ENCODE measurements around the gene DMRT3. TPM values are rescaled to one million over a fixed set of nuclear protein-coding genes. Genes with fewer than 3 reads are reported as not detected.

DMRT3 gene
- total and polyA plus RNA-seq, 2 of the 8 experiments (the other 6 are each of a cell fraction or from before 2014, with no cell fraction given), result not detected

DNA sequence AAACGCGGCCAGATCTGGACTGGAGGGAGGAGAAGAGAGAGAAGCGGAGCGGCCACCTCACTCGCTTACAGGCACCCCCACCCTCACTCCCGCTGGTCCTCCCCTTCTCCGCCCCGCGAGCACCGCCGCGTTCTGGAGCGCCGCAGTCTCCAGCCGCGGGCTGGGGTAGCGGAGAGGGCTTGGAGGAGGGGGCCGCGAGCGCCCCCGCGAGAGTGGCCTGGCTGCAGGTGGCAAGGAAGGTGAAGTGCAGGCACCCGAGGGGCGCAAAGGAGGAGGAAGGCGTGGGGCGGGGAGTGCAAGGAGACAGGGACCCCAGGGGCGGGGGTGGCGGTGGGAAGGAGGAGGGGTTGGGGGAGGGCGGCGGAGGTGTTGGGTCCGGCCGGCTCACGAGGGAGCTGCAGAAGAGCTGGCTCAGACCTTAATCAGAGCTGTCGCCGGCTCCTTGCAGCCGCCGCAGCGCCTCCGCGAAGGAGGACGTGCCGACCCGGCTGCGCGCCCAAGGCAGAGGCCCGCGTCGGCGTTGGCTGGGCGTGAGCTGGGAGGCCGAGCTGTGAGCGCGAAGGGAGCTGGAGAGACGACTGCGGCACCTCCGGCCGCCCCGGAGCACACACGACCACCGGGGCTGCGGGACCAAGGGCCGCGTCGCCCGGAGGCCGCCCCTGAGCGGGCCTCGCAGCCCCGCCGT, at the start of gene DMRT3 (continued):
- TF ChIP-seq, protein P1, sequence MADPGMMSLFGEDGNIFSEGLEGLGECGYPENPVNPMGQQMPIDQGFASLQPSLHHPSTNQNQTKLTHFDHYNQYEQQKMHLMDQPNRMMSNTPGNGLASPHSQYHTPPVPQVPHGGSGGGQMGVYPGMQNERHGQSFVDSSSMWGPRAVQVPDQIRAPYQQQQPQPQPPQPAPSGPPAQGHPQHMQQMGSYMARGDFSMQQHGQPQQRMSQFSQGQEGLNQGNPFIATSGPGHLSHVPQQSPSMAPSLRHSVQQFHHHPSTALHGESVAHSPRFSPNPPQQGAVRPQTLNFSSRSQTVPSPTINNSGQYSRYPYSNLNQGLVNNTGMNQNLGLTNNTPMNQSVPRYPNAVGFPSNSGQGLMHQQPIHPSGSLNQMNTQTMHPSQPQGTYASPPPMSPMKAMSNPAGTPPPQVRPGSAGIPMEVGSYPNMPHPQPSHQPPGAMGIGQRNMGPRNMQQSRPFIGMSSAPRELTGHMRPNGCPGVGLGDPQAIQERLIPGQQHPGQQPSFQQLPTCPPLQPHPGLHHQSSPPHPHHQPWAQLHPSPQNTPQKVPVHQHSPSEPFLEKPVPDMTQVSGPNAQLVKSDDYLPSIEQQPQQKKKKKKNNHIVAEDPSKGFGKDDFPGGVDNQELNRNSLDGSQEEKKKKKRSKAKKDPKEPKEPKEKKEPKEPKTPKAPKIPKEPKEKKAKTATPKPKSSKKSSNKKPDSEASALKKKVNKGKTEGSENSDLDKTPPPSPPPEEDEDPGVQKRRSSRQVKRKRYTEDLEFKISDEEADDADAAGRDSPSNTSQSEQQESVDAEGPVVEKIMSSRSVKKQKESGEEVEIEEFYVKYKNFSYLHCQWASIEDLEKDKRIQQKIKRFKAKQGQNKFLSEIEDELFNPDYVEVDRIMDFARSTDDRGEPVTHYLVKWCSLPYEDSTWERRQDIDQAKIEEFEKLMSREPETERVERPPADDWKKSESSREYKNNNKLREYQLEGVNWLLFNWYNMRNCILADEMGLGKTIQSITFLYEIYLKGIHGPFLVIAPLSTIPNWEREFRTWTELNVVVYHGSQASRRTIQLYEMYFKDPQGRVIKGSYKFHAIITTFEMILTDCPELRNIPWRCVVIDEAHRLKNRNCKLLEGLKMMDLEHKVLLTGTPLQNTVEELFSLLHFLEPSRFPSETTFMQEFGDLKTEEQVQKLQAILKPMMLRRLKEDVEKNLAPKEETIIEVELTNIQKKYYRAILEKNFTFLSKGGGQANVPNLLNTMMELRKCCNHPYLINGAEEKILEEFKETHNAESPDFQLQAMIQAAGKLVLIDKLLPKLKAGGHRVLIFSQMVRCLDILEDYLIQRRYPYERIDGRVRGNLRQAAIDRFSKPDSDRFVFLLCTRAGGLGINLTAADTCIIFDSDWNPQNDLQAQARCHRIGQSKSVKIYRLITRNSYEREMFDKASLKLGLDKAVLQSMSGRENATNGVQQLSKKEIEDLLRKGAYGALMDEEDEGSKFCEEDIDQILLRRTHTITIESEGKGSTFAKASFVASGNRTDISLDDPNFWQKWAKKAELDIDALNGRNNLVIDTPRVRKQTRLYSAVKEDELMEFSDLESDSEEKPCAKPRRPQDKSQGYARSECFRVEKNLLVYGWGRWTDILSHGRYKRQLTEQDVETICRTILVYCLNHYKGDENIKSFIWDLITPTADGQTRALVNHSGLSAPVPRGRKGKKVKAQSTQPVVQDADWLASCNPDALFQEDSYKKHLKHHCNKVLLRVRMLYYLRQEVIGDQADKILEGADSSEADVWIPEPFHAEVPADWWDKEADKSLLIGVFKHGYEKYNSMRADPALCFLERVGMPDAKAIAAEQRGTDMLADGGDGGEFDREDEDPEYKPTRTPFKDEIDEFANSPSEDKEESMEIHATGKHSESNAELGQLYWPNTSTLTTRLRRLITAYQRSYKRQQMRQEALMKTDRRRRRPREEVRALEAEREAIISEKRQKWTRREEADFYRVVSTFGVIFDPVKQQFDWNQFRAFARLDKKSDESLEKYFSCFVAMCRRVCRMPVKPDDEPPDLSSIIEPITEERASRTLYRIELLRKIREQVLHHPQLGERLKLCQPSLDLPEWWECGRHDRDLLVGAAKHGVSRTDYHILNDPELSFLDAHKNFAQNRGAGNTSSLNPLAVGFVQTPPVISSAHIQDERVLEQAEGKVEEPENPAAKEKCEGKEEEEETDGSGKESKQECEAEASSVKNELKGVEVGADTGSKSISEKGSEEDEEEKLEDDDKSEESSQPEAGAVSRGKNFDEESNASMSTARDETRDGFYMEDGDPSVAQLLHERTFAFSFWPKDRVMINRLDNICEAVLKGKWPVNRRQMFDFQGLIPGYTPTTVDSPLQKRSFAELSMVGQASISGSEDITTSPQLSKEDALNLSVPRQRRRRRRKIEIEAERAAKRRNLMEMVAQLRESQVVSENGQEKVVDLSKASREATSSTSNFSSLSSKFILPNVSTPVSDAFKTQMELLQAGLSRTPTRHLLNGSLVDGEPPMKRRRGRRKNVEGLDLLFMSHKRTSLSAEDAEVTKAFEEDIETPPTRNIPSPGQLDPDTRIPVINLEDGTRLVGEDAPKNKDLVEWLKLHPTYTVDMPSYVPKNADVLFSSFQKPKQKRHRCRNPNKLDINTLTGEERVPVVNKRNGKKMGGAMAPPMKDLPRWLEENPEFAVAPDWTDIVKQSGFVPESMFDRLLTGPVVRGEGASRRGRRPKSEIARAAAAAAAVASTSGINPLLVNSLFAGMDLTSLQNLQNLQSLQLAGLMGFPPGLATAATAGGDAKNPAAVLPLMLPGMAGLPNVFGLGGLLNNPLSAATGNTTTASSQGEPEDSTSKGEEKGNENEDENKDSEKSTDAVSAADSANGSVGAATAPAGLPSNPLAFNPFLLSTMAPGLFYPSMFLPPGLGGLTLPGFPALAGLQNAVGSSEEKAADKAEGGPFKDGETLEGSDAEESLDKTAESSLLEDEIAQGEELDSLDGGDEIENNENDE (IDR thresholded peaks at IDR 0.05; ENCODE audit: insufficient replicate concordance, low read length), result peak; percentile 37
- no peak for TF ChIP-seq BACH1 (IDR thresholded peaks at IDR 0.05; ENCODE audit: low read length)
- TF ChIP-seq SUZ12 (IDR thresholded peaks at IDR 0.05; ENCODE audit: low read length), result peak; percentile 62; the same call in 1 of the 2 replicates
- no peak for TF ChIP-seq POU5F1 (IDR thresholded peaks at IDR 0.05; ENCODE audit: low read depth, low read length)
- TF ChIP-seq ZNF274 (IDR thresholded peaks at IDR 0.05; ENCODE audit: borderline replicate concordance, extremely low read depth, low read length), result no peak
- no peak for TF ChIP-seq POLR2AphosphoS5 (IDR thresholded peaks at IDR 0.05; ENCODE audit: low read depth, low read length)
- TF ChIP-seq, protein P2, sequence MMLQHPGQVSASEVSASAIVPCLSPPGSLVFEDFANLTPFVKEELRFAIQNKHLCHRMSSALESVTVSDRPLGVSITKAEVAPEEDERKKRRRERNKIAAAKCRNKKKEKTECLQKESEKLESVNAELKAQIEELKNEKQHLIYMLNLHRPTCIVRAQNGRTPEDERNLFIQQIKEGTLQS (IDR thresholded peaks at IDR 0.05; ENCODE audit: insufficient read depth, low read depth, low read length), result no peak
- peak; percentile 45 for TF ChIP-seq ASH2L (IDR thresholded peaks at IDR 0.05; ENCODE audit: low read length)
- no peak for TF ChIP-seq TAF7 (optimal IDR thresholded peaks at IDR 0.05; ENCODE audit: borderline replicate concordance, low read depth, low read length)
- TF ChIP-seq KDM5A (IDR thresholded peaks at IDR 0.05; ENCODE audit: low read length), result no peak
- TF ChIP-seq CHD1 (IDR thresholded peaks at IDR 0.05; ENCODE audit: low read depth, low read length), result no peak
